C4-2B (cell line): ENCODE data around the gene CES2.
"Not testable (repeated sequence)": the region's sequence is repeated elsewhere in the genome, so short reads cannot be mapped to it uniquely, and the experiment has no call there.

Experiments
- H3K27ac ChIP-seq: fragments of 450-650 bp; 2 replicates; pipeline ENCODE4 v1.5.1; 2017
- ZFX ChIP-seq: fragments of 450-650 bp; IDR thresholded peaks from 2 replicates; pipeline ENCODE4 v1.6.1; 2017
- TF ChIP-seq, protein P1 (sequence below): fragments of 450-650 bp; conservative IDR thresholded peaks from 2 replicates; pipeline ENCODE4 v1.5.1; 2017; ENCODE audit warnings: mild to moderate bottlenecking

Gene CES2

DNA sequence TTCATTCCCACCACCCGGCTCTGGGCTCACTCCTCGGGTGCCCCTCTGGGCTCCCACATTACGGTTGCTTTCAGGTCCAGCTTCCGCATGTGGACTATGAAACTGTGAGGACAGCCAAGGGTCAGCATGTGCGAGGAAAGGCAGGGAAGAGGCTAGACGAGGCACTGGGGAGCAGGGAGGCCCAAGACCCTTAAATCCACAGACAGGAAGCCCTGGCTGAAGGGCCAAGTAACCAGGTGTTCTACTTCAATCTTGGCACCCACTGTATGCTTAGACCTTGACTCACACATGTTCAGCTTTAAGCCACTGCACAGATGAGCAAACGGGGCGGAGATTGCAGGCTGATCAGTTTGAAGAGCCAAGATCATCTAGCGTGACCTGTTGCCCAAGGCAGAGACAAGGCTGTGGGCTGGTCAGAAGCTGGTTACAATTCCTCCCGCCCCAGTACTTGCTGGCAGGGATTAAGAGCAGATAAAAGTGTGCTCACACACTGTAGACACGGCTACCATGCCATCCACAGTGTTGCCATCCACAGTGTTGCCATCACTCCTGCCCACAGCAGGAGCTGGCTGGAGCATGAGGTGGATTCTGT, 53.0 kb downstream of the CES2 start, which contains the start of gene CES4A:
Gene CES4A (plus strand): TSS at position 393 of the 592 bp plus-strand sequence. CDS start 184 bp downstream, at position 577.
- H3K27ac ChIP-seq: no peak within 1 kb of the TSS
- TF ChIP-seq, protein P1, sequence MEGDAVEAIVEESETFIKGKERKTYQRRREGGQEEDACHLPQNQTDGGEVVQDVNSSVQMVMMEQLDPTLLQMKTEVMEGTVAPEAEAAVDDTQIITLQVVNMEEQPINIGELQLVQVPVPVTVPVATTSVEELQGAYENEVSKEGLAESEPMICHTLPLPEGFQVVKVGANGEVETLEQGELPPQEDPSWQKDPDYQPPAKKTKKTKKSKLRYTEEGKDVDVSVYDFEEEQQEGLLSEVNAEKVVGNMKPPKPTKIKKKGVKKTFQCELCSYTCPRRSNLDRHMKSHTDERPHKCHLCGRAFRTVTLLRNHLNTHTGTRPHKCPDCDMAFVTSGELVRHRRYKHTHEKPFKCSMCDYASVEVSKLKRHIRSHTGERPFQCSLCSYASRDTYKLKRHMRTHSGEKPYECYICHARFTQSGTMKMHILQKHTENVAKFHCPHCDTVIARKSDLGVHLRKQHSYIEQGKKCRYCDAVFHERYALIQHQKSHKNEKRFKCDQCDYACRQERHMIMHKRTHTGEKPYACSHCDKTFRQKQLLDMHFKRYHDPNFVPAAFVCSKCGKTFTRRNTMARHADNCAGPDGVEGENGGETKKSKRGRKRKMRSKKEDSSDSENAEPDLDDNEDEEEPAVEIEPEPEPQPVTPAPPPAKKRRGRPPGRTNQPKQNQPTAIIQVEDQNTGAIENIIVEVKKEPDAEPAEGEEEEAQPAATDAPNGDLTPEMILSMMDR: no peak
- no peak for TF ChIP-seq ZFX

DNA sequence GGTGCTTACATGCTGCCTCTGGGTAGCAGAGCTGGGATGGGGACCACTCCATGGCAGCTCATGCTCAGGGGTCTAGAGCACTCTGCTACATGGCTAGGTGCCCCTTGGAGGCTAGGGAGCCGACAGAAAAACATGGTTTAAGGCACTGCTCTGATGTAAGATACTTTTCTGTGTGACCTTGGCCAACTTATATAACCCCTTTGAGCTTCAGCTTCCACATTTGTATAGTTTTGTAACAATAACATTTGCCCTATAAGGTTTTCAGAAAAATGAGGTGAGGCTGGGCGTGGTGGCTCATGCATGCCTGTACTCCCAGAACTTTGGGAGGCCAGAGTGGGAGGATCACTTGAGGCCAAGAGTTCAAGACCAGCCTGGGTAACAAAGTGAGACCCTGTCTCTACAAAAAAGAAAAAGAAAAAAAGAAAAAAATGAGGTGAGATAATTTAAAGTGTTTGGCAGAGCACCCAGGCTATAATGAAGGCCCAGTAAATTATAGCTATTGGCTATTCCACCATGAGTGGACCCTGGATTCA, 56.3 kb downstream of the CES2 start:
- TF ChIP-seq ZFX: no peak
- TF ChIP-seq, protein P1: no peak
- no peak overlapping the region for H3K27ac ChIP-seq

DNA sequence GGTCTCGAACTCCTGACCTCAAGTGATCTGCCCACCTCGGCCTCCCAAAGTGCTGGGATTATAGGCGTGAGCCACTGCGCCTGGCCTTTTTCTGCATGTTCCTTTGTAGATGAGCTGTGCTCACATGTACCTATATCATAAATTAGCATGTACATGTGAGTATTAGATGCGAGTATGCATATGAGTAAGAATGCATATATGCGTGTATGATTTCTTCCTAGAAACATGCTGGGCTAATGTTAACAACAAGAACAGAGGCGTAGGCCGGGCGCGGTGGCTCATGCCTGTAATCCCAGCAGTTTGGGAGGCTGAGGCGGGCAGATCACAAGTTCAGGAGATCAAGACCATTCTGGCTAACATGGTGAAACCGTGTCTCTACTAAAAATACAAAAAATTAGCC, 58.2 kb downstream of the CES2 start:
- H3K27ac ChIP-seq: not testable (repeated sequence)
